Nephron (organoid): ENCODE measurements around the gene SERTM1.

Experiments
- H3K27ac Mint-ChIP-seq, 3 experiments: 2 replicates each; pipeline ENCODE4 v1.8.0; 2020; ENCODE audit warnings: mixed read lengths in 3 of 3, mild to moderate bottlenecking in 2 of 3, moderate library complexity in 1 of 3
- H3K27me3 Mint-ChIP-seq: 2 replicates; pipeline ENCODE4 v1.8.0; 2021; ENCODE audit warnings: low read depth, mild to moderate bottlenecking, moderate library complexity, mixed read lengths
- H3K36me3 Mint-ChIP-seq: 2 replicates; pipeline ENCODE4 v1.8.0; 2020; ENCODE audit warnings: low read depth, mixed read lengths
- H3K4me1 Mint-ChIP-seq: 2 replicates; pipeline ENCODE4 v1.8.0; 2020; ENCODE audit warnings: mixed read lengths
- H3K4me3 Mint-ChIP-seq, 3 experiments: 2 replicates each; pipeline ENCODE4 v1.8.0; 2020; ENCODE audit warnings: mild to moderate bottlenecking in 3 of 3, mixed read lengths in 3 of 3, moderate library complexity in 2 of 3
- H3K9me3 Mint-ChIP-seq: 2 replicates; pipeline ENCODE4 v1.8.0; 2020; ENCODE audit warnings: mixed read lengths
- CTCF ChIP-seq, 3 experiments: fragments of 200-600 bp; sonication (generic); IDR thresholded peaks; one replicate each; pipeline ENCODE4 v1.5.0; 2021; ENCODE audit warnings: antibody characterized with exemption in 3 of 3; ENCODE audit not compliant: unreplicated experiment in 3 of 3

The SERTM1 gene

DNA sequence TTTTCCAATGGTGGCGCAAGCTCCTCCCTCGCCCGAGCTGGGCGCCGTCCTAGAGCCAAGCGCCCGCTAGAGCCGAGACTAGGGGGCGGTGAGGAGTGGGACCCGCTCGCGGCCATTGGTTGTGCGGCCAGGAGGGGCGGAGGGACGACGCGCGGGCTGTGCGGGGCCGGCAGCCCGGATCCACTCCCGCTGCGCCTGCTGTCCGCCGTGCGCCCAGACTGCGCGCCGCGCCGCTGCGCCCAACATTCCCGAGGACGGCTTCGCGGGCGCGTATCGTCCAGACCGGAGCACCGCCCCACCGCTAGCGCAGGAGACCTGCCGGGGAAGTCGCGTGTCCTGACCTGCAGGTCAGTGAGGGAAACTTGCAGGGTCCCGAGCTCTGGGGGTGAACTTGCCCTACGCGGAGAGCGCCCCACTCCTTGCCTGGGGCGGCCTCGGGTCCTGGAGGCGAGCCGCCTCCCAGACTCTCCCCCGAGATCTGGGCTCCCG is at the start of gene SERTM1:
Gene SERTM1 (plus strand): TSS at position 183 of the 489 bp plus-strand sequence. CDS start 21,059 bp downstream, outside the sequence.
- no peak within 1 kb of the TSS for H3K27ac Mint-ChIP-seq
- H3K4me1 Mint-ChIP-seq = peaks cover 13% of the 10 kb centered on the region
- no peaks in the 10 kb centered on the region for H3K9me3 Mint-ChIP-seq
- TF ChIP-seq CTCF (IDR thresholded peaks at IDR 0.05; ENCODE audit: unreplicated experiment in 3 of 3) = no peak
- peak within 1 kb of the TSS; percentile 80 to 88 (median 85) for H3K4me3 Mint-ChIP-seq
- no peaks in the 10 kb centered on the region for H3K36me3 Mint-ChIP-seq
- H3K27me3 Mint-ChIP-seq = peaks cover 90% of the 10 kb centered on the region

GRCh38 chr13:36628377-36629056 is 45.3 kb upstream of the SERTM1 start:
- Mint-ChIP-seq H3K9me3 (peaks cover 5% of the 10 kb centered on the region), H3K4me1 (peaks cover 17% of the 10 kb centered on the region), H3K27ac (peak overlapping the region in 1 of 3 experiments; percentile 16), H3K27me3 (no peaks in the 10 kb centered on the region), H3K36me3 (no peaks in the 10 kb centered on the region), H3K4me3 (no peak overlapping the region)
- no peak for TF ChIP-seq CTCF (IDR thresholded peaks at IDR 0.05; ENCODE audit: unreplicated experiment in 3 of 3)

DNA sequence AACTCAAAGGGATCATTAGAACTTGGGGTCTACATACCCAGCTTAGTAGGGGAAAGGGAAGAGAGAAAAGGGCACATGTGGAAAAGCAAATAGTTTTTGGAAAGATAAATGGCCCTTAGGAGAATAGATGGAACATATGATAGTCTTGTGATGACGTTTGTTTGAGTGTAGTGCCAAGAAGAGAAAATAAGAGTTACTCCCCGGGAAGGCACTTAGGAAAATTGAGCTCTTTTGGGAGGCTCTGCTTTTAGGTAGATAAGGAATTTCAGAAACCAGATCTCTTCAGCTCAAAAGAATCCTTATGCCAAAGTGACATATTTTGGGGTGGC is 44.8 kb upstream of the SERTM1 start:
- Mint-ChIP-seq H3K9me3 (peaks cover 5% of the 10 kb centered on the region), H3K27me3 (no peaks in the 10 kb centered on the region), H3K27ac (peak overlapping the region in 1 of 3 experiments; percentile 16), H3K4me1 (peaks cover 17% of the 10 kb centered on the region), H3K4me3 (no peak overlapping the region), H3K36me3 (no peaks in the 10 kb centered on the region)
- TF ChIP-seq CTCF (IDR thresholded peaks at IDR 0.05; ENCODE audit: unreplicated experiment in 3 of 3) = no peak

DNA sequence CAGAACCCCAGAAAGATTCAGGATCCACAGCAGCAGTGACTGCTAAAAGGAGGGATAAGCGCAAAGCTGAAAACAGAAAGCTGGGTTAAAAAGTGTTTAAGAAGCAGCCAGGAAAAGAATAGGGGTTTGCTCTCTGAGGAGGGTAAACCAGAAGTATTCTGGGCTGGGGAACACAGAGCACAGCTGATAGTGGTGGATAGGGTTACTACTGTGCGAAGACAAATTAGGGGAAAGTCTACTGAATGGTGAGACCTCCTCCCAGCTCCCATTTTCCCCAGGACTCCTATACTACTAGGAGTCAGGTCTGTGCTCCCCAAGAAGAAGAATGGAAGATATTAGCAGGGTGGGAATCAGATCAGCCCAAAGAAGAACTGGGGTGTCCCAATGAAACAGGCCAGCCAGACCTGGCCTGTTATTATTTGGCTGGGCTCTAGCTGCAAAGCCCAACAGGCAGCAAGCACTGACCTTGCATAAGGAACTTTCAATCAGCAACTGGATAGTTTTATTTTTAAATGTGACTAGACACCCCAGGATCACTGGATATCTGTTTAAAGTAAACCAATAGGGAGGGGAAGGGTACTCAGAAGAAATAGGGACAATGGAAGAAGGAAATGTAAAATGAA is 43.5 kb upstream of the SERTM1 start:
- peak overlapping the region in 1 of 3 experiments; percentile 16 for H3K27ac Mint-ChIP-seq
- H3K4me1 Mint-ChIP-seq = peaks cover 17% of the 10 kb centered on the region
- TF ChIP-seq CTCF (IDR thresholded peaks at IDR 0.05; ENCODE audit: unreplicated experiment in 3 of 3) = no peak
- H3K9me3 Mint-ChIP-seq = peaks cover 5% of the 10 kb centered on the region
- no peak overlapping the region for H3K4me3 Mint-ChIP-seq
- H3K27me3 Mint-ChIP-seq = no peaks in the 10 kb centered on the region
- H3K36me3 Mint-ChIP-seq = no peaks in the 10 kb centered on the region

- Mint-ChIP-seq H3K9me3 (peaks cover 12% of the 10 kb centered on the region), H3K4me1 (no peaks in the 10 kb centered on the region), H3K27me3 (no peaks in the 10 kb centered on the region), H3K4me3 (no peak overlapping the region), H3K36me3 (no peaks in the 10 kb centered on the region), H3K27ac (no peak overlapping the region)
- no peak for TF ChIP-seq CTCF (IDR thresholded peaks at IDR 0.05; ENCODE audit: unreplicated experiment in 3 of 3)
These were observed 34.2 kb upstream of the SERTM1 start for GRCh38 chr13:36639610-36640009.

DNA sequence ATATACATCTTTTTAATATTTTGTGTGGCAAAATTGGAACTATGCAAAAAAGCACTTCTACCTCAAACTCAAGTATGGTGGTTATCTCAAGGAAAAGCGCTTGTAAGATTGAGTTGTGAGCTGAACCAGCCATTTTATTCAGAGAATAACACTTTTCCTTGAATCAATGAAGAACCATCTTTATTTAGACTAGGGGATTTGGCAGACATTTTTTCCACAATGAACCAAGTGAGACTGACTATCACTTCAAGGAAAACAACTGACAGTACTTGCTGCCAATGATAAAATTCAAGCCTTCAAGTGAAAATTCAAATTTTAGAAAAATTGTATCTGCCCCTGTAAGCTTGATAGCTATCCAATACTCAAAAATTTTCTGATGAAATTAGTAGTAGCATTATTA is 23.2 kb upstream of the SERTM1 start:
- TF ChIP-seq CTCF (IDR thresholded peaks at IDR 0.05; ENCODE audit: unreplicated experiment in 3 of 3) = no peak
- Mint-ChIP-seq H3K36me3 (no peaks in the 10 kb centered on the region), H3K4me1 (no peaks in the 10 kb centered on the region), H3K4me3 (no peak overlapping the region), H3K27ac (no peak overlapping the region), H3K9me3 (no peaks in the 10 kb centered on the region), H3K27me3 (no peaks in the 10 kb centered on the region)
